GM21529 (cell line): ENCODE data around the gene GRK1.

Experiments used
- ATAC-seq: cut with Tn5 transposase; IDR thresholded peaks from one replicate; pipeline ENCODE4 v1.9.1; 2021; ENCODE audit not compliant: unreplicated experiment

Gene GRK1

DNA sequence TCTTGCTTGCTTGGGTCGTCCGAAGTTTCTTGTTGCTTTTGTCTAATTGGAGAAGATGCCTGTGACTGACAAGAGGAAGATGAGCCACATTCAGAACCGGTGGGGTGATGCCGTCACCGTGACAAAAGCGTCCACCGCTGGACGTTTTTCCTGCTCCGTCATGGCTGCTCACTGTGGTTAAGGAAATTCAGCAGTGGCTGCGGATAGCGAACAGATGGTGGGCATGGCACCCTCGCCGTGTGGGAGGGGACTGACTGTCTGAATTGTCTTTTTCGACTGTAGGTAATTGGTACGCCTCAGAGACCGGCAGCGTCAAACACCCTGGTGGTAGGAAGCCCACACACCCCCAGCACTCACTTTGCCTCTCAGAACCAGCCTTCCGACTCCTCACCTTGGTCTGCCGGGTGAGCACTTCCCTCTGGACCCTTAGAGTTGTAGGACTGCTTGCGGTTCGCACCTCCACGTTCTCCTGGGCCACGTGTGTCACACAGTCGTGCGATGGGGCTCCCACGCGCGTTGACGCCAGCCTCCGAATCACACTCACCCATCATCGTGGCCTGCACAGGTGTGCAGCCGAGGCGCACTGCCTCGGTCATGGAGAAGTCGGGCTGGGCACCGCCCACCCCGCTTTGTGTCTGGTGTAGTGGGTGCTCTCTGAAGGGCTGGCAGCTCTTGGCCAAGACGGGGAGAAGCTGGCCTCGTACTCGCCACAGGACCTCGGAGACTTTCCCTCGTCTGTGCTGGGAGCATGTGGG is 35.5 kb upstream of the GRK1 start:
- ATAC-seq = no peak

DNA sequence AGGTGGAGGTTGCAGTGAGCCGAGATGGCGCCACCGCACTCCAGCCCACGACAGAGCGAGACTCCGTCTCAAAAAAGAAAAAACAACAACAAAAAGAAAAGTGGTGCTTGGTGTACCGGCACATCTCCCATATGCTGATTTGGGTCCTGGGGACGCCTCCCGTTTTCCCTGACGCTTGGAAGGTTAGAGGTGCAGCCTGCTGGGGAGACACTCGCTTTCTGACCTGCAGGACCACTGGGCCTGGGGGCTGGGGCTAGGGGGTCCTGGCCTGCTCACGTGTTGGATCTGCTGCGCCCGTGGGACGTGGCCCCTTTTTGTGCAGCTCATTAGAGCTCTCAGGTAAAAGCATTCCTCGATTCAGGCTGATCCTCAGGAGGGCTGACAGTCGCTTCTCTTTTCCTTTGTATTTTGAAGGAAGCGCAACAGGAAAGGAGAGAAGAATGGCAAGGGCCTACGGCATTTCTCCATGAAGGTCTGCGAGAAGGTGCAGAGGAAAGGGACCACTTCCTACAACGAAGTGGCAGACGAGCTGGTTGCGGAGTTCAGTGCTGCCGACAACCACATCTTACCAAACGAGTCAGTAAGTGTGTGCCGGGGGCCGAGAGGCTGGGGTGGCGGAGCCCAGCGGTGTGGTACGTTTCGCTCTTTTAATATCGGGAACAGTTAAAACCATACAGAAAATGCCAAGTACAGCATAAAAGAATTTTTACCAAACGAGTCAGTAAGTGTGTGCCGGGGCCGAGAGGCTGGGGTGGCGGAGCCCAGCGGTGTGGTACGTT is 34.1 kb upstream of the GRK1 start:
- no peak for ATAC-seq

DNA sequence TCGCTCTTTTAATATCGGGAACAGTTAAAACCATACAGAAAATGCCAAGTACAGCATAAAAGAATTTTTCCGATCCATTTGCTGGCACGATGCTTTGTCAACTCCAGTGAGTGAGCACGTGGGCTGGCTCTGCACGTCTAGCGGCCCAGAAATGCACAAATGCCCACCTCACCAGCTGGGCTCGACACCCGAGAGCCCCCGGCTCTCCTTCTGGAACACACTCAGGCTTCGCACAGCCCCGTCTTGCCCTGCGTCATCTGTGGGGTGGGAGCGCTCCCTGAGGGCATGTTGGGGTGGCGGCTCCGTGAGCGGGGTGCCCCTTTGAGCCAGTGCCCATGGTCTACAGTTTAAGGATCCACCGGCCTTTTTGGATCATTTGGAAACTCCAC is 33.5 kb upstream of the GRK1 start:
- ATAC-seq = no peak

DNA sequence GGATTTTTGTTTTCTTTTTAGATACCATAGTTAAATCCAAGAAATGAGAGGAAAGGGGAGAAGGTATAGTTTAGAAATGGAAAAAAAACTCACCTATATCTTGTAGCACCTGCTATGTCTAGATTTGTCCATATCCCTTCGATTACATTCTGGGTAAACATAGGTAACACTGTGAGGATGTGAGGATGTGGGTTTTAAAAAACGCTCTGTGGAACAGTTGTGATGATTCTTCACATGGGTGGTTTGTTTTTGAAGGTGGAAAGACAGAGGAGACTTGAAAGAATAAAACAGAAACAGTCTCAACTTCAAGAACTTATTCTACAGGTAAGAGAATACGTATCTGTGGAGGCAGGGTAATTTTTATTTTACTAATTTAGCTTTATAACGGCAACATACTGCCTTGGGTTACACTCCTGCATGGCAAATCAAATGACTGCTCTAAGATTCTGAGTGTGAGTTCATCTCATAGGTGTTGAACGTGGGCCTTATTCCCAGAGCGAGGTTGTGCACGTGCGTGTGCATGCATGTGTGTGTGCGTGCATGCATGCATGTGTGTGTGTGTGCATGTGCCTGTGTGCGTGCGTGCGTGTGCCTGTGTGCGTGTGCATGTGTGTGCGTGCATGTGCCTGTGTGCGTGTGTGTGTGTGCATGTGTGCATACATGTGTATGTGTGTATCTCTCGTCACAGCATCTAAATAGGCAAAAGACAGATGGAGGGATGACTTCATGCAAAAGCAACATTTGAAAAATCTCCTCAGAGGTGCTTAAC is 32.6 kb upstream of the GRK1 start:
- no peak for ATAC-seq

DNA sequence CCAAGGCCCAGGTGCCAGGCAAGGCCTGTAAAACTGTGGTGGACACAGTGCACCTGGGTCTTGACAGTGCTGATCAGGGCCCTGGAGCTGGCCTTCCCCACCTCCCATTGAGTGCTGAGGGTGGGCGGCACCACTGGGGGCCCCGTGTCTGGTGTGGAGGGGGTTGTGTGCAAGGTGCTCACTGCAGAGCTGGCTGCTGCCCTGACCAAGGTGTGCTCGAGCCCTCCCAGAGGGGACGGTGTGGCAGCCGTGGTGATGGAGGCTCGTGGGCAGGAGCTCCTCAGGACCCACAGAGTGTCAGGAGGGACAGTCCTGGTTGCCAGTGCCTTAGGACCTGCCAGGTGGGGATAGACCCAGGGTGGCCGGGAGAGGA is 32.0 kb upstream of the GRK1 start:
- no peak for ATAC-seq

DNA sequence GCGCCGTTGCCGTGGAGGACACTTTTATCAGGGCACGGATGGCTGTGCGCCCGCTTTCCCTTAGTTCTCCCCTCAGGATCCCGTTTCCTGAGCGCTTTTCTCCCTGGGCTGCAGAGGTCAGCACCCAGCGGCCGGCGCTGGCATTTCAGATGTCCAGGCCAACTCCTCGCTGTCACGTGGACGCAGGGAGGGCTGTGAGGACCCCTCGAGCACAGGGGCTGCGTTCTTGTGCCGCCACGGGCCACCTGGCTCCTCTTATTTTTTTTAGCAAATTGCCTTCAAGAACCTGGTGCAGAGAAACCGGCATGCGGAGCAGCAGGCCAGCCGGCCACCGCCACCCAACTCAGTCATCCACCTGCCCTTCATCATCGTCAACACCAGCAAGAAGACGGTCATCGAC is 31.3 kb upstream of the GRK1 start:
- ATAC-seq = no peak

DNA sequence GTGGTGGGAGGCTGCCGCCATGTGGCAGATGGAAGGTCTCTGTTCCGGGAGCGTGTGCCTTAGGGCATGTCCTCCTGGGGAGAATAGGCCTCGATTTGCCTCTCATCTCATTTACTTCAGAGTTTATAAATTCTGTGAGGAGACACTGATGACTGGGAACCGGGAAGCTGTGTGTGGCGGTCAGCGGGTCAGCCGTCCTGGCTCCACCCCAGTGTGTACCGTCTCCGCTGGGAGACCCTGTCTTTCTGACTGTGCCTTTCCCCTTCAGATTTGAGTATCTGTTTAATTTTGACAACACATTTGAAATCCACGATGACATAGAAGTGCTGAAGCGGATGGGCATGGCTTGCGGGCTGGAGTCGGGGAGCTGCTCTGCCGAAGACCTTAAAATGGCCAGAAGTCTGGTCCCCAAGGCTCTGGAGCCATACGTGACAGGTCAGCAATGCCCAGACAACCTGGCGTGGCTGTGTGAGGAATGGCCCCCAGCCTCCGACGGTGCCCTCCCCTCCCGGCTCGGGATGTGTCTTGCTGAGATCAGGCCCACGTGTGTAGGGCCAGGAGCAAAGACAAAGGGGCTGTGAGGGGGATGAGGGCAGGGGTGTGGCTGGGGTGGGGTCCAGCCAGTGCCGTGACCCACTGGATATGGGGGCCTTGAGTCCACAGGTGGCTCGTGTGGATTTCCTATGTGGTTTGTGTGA is 30.6 kb upstream of the GRK1 start:
- no peak for ATAC-seq

DNA sequence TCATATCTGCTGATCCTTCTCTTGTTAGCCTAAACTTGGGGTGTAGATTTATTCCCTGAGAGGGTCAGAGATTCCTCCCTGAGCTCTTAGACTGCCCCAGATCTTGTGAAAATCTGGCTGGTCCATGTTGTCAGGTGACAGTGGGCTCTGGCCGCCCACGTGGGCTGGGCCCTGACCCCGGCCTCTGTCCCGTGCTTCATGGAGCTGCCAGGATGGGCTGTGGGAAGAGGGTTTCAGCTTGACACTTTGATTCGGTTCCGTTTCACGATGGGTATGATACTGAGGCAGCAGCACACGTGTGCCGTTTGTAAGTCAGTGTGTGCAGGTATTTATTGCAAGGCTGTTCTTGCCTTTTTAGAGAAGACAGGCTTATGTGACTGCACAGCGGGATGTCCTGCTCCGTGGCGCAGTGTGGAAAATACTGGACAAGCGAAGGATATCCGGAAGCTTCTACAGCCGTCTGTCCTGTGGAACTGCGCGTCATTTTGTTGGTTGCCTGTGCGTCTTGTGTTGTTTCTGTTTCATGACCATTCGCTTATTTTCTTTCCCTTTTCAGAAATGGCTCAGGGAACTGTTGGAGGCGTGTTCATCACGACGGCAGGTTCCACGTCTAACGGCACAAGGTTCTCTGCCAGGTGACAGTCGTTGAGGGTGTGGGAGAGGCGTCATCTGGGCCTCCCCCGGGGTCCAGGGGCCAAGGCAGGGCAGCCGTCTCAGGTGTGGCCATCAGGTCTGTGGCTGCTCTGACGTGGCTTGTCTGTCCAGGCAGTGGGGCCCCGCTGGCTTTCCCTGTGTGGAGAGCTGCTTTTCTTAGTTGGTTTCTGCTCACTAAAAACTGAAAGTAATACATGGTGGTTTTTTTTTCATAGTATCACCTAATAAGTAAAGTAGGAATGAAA is 29.5 kb upstream of the GRK1 start:
- no peak for ATAC-seq

DNA sequence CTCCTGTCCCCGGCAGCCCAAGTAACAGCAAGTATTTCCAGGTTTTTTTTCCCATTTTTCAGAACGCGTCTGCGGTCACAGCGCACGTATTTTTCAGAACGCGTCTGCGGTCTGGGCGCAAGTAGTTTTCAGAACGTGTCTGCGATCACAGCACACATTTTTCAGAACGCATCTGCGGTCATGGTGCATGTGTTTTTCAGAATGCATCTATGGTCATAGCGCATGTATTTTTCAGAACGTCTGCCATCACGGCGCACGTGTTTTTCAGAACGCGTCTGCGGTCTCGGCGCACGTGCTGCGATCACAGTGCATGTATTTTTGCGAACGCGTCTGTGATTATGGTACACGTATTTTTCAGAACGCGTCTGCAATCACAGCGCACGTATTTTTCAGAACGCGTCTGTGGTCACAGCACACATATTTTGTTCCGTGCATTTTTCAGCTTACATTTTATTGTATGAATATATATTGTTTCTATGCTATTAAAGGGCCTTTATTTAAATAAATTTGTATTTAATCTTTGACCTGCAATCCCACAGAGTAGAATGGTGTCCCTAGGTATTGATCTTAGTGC is 28.8 kb upstream of the GRK1 start:
- ATAC-seq = no peak

DNA sequence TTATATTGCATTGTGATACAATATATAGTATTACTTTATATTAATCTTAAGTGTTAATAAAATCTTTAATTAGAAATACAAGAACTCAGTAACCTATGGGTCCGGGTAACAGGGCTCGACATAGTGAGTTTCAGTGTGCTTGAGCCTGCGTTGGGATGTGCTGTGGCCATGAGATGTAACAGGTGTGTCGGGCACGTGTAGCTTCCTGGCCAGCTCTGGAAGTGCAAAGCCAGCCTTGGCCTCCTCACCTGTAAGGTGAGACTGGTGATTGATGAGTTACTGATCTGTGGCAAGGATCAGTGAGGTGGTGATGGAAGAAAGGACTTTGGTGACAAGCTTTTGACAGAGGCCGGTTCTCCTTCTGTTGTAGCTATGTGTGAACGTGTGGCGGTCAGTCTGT is 28.2 kb upstream of the GRK1 start:
- ATAC-seq = no peak

DNA sequence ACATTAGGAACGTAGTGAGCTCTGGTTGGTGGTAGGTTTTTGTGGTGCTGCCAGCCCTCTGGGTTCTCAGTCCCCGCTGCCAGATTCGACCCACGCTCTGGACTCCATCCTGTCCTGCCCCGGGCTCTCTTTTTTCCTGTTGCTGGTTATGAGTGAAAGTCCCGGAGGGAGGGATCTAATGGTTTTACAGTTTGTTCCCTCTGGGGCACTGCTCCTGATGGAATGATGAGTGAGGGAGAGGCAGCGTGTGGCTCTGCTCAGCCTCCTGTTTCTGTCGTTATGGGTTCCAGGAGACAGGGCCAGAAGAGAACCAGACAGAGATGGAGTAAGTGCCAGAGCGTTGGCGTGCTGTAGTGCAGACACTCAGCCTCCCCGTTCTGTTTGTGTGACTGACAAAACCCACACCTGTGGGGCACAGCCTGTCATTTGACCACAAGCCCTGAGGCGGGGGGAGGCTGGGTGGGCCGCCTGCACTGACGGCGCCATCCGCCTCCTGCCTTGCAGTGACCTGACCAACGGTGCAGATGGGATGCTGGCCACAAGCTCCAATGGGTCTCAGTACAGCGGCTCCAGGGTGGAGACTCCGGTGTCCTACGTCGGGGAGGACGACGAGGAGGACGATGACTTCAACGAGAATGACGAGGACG is 27.3 kb upstream of the GRK1 start:
- no peak for ATAC-seq

DNA sequence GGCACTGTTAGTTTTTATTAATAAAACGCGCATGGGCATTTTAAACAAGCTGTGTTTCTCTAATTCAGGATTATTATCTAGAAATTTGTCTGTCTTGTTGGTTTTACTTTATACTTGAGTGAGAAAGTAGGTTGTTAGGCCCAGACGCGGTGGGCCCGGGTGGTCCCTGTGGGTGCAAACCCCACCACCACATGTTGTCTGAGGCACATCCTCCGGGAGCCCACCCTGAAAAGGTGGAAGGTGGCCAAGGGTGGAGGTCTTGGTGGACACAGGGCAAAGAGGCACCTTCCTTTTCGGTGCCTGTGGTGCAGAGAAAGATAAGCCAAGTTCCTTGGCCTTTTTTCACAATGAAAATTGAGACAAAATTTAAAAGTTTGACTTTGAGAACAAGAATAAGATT is 25.6 kb upstream of the GRK1 start:
- ATAC-seq = no peak

DNA sequence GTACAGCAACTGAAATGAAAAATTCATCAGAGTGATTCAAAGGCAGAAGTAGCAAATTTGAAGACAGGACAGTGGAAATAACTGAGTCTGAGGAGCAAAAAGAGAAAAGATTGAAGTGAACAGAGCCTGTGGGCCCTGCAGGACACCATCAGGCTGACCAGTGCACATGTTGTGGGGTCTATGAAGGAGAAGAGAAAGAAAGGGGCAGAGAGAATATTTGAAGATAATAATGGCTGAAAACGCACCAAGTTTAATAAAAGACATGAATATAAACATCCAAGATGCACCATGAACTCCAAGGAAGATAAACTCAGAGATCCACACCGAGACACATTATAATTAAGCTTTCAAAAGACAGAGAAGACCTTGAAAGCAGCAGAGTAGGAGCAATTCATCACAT is 24.5 kb upstream of the GRK1 start:
- no peak for ATAC-seq

DNA sequence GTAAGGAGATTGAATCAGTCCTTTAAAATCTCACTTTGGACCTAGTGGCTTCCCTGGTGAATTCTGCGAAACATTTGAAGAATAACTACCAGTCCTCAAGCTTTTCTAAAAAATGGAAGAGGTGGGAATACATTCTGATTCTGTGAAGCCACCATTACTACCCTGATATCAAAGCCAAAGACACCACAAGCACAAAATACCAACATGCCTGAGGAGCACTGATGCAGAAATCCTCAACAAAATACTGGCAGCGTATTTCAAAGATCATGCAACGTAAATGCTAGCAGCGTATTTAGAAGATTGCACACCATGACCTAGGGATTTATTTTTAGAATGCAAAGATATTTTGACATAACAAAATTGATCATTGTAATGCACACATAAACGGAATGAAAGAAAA is 23.4 kb upstream of the GRK1 start:
- ATAC-seq = no peak

DNA sequence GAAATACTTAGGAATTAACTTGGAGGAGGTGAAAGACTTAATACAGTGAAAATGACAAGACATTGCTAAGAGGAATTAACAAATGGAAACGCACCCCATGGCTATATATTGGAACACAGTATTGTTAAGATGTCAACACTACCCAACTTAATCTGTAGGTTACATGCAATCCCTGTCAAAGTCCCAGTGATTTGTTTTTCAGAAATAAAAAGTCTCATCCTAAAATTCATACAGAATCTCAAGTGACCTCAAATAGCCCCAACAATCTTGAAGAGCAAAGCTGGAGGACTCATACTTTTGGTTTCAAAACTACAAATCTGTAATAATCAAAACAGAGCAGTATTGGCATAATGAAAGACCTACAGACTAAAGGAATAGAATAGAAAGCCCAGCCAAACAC is 22.2 kb upstream of the GRK1 start:
- no peak for ATAC-seq

DNA sequence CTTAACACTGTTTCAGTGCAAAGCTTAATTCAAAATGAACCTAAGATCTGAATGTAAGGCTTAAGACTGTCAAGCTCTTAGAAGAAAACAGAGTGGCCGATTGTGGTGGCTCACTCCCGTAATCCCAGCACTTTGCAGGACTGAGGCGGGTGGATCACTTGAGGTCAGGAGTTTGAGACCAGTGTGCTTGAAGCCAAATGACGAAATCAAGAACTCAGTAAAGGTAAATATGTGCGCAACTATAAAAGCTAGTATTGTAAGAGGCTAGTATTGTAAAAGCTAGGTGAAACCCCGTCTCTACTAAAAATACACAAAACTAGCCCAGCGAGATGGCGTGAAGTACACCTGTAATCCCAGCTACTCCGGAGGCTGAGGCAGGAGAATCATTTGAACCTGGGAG is 21.7 kb upstream of the GRK1 start:
- no peak for ATAC-seq

DNA sequence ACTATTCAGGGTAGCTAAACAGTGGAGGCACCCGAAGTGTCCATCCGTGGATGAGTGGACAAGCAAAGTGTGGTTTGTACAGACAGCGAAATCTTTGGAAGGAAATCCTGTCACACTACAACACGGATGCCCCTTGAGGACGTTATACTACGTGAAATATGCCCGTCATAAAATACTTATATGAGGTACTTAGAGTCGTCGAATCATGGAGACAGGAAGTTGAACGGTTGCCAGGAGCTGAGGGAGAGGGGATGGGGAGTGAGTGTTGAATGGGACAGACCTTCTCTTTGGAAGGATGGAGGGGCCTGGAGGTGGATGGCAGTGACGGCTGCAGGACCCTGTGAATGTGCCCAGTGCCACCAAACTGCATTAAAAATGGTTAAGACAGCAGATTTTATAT is 20.6 kb upstream of the GRK1 start:
- no peak for ATAC-seq

DNA sequence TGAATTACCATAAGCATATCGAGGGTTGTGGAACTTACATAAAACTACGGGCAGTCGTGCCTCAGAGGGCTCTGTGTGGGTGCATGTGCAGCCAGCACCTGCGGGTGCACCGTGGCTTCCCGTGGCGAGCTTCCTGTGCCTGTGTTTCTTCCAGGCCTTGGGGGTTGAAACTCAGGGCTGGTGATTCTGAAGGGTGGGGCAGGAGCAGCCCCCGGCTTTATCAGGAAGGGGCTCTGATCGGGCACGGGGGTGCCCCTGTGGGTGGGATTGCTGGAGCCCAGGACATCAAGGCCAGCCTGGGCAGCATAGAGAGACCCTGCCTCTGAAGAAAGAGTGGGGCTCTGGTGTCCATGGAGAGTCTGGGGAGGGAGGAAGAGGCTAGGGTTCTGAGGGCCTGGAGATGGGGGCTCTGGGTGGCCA is 20.1 kb upstream of the GRK1 start:
- ATAC-seq = no peak

DNA sequence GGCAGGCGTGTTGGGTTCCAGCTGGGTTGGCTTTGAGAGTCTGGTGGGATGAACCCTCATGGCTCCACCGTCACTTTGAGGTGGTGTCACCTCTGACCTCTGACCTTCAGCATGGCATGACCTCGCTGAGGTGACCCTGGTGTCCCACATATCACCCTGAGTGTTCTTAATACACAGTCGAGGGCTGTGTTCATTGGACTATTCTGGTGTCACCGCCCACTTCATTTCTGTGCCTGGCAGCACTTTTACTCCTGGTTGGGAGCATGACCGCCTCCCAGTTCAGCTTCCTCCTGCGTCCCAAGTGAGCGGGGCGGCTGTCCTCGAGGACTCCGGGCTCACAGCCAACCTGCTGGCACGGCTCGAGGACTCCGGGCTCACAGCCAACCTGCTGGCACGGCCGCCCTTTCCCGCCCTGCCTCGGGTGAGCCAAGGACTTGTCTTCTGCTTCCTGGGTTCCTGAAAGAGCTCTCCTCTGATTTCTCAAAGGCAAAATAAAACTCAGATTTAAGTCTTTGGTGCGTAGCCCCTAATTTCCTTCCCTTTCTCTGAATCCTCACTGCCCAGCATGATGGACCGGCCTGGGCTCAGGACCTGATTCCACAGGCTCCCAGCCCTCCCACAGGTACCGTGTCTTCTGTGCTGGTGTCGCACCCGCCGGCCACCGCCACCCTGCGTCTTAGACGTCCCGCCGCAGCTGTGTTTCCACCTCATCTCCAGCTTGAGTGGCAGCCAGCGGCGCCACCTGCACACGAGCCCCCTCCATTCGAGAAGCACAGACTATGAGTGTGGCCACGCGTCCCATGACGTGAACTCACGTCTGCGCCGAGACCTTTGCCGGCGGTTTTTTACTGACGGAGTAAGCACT is 19.4 kb upstream of the GRK1 start:
- no peak for ATAC-seq
